ENCODE data around the gene UROC1.

UROC1 gene

GRCh38 chr3:126516152-126516935 is 1.2 kb downstream of the UROC1 start:
- no peaks in the 10 kb centered on the region for H3K4me1 ChIP-seq (ENCODE audit: control insufficient read depth, insufficient read depth, low read length)
- H3K9ac ChIP-seq (ENCODE audit: low read length): no peak overlapping the region
- H3K36me3 ChIP-seq (ENCODE audit: control insufficient read depth, insufficient read depth, low read length): no peaks in the 10 kb centered on the region
- H3K27me3 ChIP-seq (ENCODE audit: control insufficient read depth, insufficient read depth, low read length): peaks cover 3% of the 10 kb centered on the region
- H3K4me3 ChIP-seq (ENCODE audit: low read length): no peak overlapping the region
- no peaks in the 10 kb centered on the region for H3K9me3 ChIP-seq (ENCODE audit: control insufficient read depth, low read length)

GRCh38 chr3:126515066-126515706 is 2.4 kb downstream of the UROC1 start:
- Histone ChIP-seq H3K36me3 (ENCODE audit: control insufficient read depth, insufficient read depth, low read length) (no peaks in the 10 kb centered on the region), H3K4me1 (ENCODE audit: control insufficient read depth, insufficient read depth, low read length) (no peaks in the 10 kb centered on the region), H3K27me3 (ENCODE audit: control insufficient read depth, insufficient read depth, low read length) (peaks cover 3% of the 10 kb centered on the region), H3K9ac (ENCODE audit: low read length) (no peak overlapping the region), H3K4me3 (ENCODE audit: low read length) (no peak overlapping the region), H3K9me3 (ENCODE audit: control insufficient read depth, low read length) (no peaks in the 10 kb centered on the region)

- H3K4me3 ChIP-seq (ENCODE audit: low read length): no peak overlapping the region
- H3K4me1 ChIP-seq (ENCODE audit: control insufficient read depth, insufficient read depth, low read length): no peaks in the 10 kb centered on the region
- no peaks in the 10 kb centered on the region for H3K27me3 ChIP-seq (ENCODE audit: control insufficient read depth, insufficient read depth, low read length)
- H3K9ac ChIP-seq (ENCODE audit: low read length): no peak overlapping the region
- no peaks in the 10 kb centered on the region for H3K9me3 ChIP-seq (ENCODE audit: control insufficient read depth, low read length)
- no peaks in the 10 kb centered on the region for H3K36me3 ChIP-seq (ENCODE audit: control insufficient read depth, insufficient read depth, low read length)
These were observed 3.4 kb downstream of the UROC1 start for GRCh38 chr3:126514161-126514560.

- Histone ChIP-seq H3K4me3 (ENCODE audit: low read length) (no peak overlapping the region), H3K27me3 (ENCODE audit: control insufficient read depth, insufficient read depth, low read length) (no peaks in the 10 kb centered on the region), H3K9ac (ENCODE audit: low read length) (no peak overlapping the region), H3K36me3 (ENCODE audit: control insufficient read depth, insufficient read depth, low read length) (no peaks in the 10 kb centered on the region), H3K4me1 (ENCODE audit: control insufficient read depth, insufficient read depth, low read length) (no peaks in the 10 kb centered on the region), H3K9me3 (ENCODE audit: control insufficient read depth, low read length) (no peaks in the 10 kb centered on the region)
These were observed 4.5 kb downstream of the UROC1 start for GRCh38 chr3:126512916-126513650.

GRCh38 chr3:126512026-126512425 is 5.5 kb downstream of the UROC1 start:
- no peaks in the 10 kb centered on the region for H3K27me3 ChIP-seq (ENCODE audit: control insufficient read depth, insufficient read depth, low read length)
- H3K9me3 ChIP-seq (ENCODE audit: control insufficient read depth, low read length): no peaks in the 10 kb centered on the region
- H3K36me3 ChIP-seq (ENCODE audit: control insufficient read depth, insufficient read depth, low read length): no peaks in the 10 kb centered on the region

GRCh38 chr3:126511291-126511690 is 6.3 kb downstream of the UROC1 start:
- H3K27me3 ChIP-seq (ENCODE audit: control insufficient read depth, insufficient read depth, low read length): no peaks in the 10 kb centered on the region
- H3K36me3 ChIP-seq (ENCODE audit: control insufficient read depth, insufficient read depth, low read length): no peaks in the 10 kb centered on the region
- no peaks in the 10 kb centered on the region for H3K4me1 ChIP-seq (ENCODE audit: control insufficient read depth, insufficient read depth, low read length)
- H3K9ac ChIP-seq (ENCODE audit: low read length): no peak overlapping the region
- H3K9me3 ChIP-seq (ENCODE audit: control insufficient read depth, low read length): no peaks in the 10 kb centered on the region
- no peak overlapping the region for H3K4me3 ChIP-seq (ENCODE audit: low read length)

More at GRCh38 chr3:126512026-126512425, 5.5 kb downstream of the UROC1 start:
- Histone ChIP-seq H3K4me3 (ENCODE audit: low read length) (no peak overlapping the region), H3K4me1 (ENCODE audit: control insufficient read depth, insufficient read depth, low read length) (no peaks in the 10 kb centered on the region), H3K9ac (ENCODE audit: low read length) (no peak overlapping the region)

- Histone ChIP-seq H3K9me3 (ENCODE audit: control insufficient read depth, low read length) (no peaks in the 10 kb centered on the region), H3K4me1 (ENCODE audit: control insufficient read depth, insufficient read depth, low read length) (no peaks in the 10 kb centered on the region), H3K4me3 (ENCODE audit: low read length) (no peak overlapping the region), H3K9ac (ENCODE audit: low read length) (no peak overlapping the region), H3K36me3 (ENCODE audit: control insufficient read depth, insufficient read depth, low read length) (no peaks in the 10 kb centered on the region), H3K27me3 (ENCODE audit: control insufficient read depth, insufficient read depth, low read length) (no peaks in the 10 kb centered on the region)
These were observed 7.2 kb downstream of the UROC1 start for GRCh38 chr3:126510308-126510910.

- no peaks in the 10 kb centered on the region for H3K27me3 ChIP-seq (ENCODE audit: control insufficient read depth, insufficient read depth, low read length)
- no peak overlapping the region for H3K4me3 ChIP-seq (ENCODE audit: low read length)
- H3K36me3 ChIP-seq (ENCODE audit: control insufficient read depth, insufficient read depth, low read length): no peaks in the 10 kb centered on the region
- H3K4me1 ChIP-seq (ENCODE audit: control insufficient read depth, insufficient read depth, low read length): no peaks in the 10 kb centered on the region
- no peak overlapping the region for H3K9ac ChIP-seq (ENCODE audit: low read length)
- no peaks in the 10 kb centered on the region for H3K9me3 ChIP-seq (ENCODE audit: control insufficient read depth, low read length)
These were observed 7.8 kb downstream of the UROC1 start for GRCh38 chr3:126509597-126510307.

- Histone ChIP-seq H3K9ac (ENCODE audit: low read length) (no peak overlapping the region), H3K27me3 (ENCODE audit: control insufficient read depth, insufficient read depth, low read length) (no peaks in the 10 kb centered on the region), H3K36me3 (ENCODE audit: control insufficient read depth, insufficient read depth, low read length) (no peaks in the 10 kb centered on the region), H3K4me1 (ENCODE audit: control insufficient read depth, insufficient read depth, low read length) (no peaks in the 10 kb centered on the region), H3K9me3 (ENCODE audit: control insufficient read depth, low read length) (no peaks in the 10 kb centered on the region), H3K4me3 (ENCODE audit: low read length) (no peak overlapping the region)
These were observed 9.0 kb downstream of the UROC1 start for GRCh38 chr3:126508564-126508964.

GRCh38 chr3:126507886-126508285 is 9.7 kb downstream of the UROC1 start:
- no peaks in the 10 kb centered on the region for H3K36me3 ChIP-seq (ENCODE audit: control insufficient read depth, insufficient read depth, low read length)
- H3K9ac ChIP-seq (ENCODE audit: low read length): no peak overlapping the region
- H3K27me3 ChIP-seq (ENCODE audit: control insufficient read depth, insufficient read depth, low read length): no peaks in the 10 kb centered on the region
- no peaks in the 10 kb centered on the region for H3K4me1 ChIP-seq (ENCODE audit: control insufficient read depth, insufficient read depth, low read length)
- H3K4me3 ChIP-seq (ENCODE audit: low read length): no peak overlapping the region
- H3K9me3 ChIP-seq (ENCODE audit: control insufficient read depth, low read length): no peaks in the 10 kb centered on the region

- Histone ChIP-seq H3K4me3 (ENCODE audit: low read length) (no peak overlapping the region), H3K27me3 (ENCODE audit: control insufficient read depth, insufficient read depth, low read length) (no peaks in the 10 kb centered on the region), H3K4me1 (ENCODE audit: control insufficient read depth, insufficient read depth, low read length) (no peaks in the 10 kb centered on the region), H3K9ac (ENCODE audit: low read length) (no peak overlapping the region), H3K9me3 (ENCODE audit: control insufficient read depth, low read length) (no peaks in the 10 kb centered on the region), H3K36me3 (ENCODE audit: control insufficient read depth, insufficient read depth, low read length) (no peaks in the 10 kb centered on the region)
These were observed 13.9 kb downstream of the UROC1 start for GRCh38 chr3:126503701-126504100.
